Measurements from ENCODE around the gene MST1R.

DNA sequence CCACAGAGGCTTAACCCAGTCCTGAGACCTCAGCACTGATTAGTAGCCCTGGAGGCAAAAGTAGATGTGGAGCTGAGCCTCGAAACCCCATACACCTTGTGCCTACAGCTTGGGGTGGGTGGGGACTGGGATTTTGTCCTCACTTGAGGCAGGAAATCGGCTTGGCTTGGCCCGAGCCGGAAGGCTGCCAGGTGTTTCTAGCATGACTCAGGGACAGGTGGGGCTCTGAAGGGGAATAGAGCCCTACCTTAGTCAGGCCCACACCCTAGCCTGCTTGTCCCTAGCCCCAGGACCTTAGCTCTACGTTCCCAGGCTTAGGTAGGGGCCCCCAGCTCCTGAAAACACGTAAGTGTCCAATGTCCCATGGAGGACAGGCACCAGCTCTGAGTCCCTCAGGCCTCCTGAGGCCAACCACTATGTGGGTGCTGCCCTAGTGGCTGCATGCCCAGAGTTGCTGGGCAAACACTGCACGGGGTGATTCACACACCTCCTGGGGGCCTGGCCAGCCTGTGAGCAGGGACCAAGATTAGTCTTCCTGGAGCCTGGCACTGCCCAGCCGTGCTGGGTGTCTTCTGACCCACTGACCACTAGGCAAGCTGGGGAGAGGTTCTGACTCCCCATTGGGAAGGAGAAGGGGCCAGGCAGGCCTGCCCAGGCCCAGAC lies 3.1 kb downstream of the MST1R start:
- TF ChIP-seq EZH2 (IDR thresholded peaks at IDR 0.05; ENCODE audit: borderline replicate concordance, low read length) = no peak
- TF ChIP-seq, protein P1, sequence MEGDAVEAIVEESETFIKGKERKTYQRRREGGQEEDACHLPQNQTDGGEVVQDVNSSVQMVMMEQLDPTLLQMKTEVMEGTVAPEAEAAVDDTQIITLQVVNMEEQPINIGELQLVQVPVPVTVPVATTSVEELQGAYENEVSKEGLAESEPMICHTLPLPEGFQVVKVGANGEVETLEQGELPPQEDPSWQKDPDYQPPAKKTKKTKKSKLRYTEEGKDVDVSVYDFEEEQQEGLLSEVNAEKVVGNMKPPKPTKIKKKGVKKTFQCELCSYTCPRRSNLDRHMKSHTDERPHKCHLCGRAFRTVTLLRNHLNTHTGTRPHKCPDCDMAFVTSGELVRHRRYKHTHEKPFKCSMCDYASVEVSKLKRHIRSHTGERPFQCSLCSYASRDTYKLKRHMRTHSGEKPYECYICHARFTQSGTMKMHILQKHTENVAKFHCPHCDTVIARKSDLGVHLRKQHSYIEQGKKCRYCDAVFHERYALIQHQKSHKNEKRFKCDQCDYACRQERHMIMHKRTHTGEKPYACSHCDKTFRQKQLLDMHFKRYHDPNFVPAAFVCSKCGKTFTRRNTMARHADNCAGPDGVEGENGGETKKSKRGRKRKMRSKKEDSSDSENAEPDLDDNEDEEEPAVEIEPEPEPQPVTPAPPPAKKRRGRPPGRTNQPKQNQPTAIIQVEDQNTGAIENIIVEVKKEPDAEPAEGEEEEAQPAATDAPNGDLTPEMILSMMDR (IDR thresholded peaks at IDR 0.05; ENCODE audit: low read length) = no peak
